ENCODE measurements around the gene AKT1S1. TPM values are rescaled to one million over a fixed set of nuclear protein-coding genes. Genes with fewer than 3 reads are reported as not detected.

The AKT1S1 gene
- total RNA-seq, 1 donor from 2014 or later, result 29.4 TPM

- intact Hi-C loops (cut with DNase I), result no loop called here
- Histone ChIP-seq H3K4me3 (no peak overlapping the region), H3K9me3 (no peaks in the 10 kb centered on the region), H3K27ac (no peak overlapping the region), H3K4me1 (peaks cover 9% of the 10 kb centered on the region), H3K27me3 (no peaks in the 10 kb centered on the region), H3K36me3 (peaks cover 44% of the 10 kb centered on the region)
- DNase-seq, result no peak
- no peak for ATAC-seq
- no peak for TF ChIP-seq CTCF (IDR thresholded peaks at IDR 0.05)
These were observed 46.2 kb upstream of the AKT1S1 start for GRCh38 chr19:49923055-49924003.

GRCh38 chr19:49921871-49922795 is 45.0 kb upstream of the AKT1S1 start:
- DNase-seq (no peak), ATAC-seq (no peak)
- no peaks in the 10 kb centered on the region for H3K9me3 ChIP-seq
- no peaks in the 10 kb centered on the region for H3K4me1 ChIP-seq
- intact Hi-C loops (cut with DNase I), result no loop called here
- no peaks in the 10 kb centered on the region for H3K27me3 ChIP-seq
- H3K27ac ChIP-seq, result no peak overlapping the region
- no peak overlapping the region for H3K4me3 ChIP-seq
- no peak for TF ChIP-seq CTCF (IDR thresholded peaks at IDR 0.05)
- H3K36me3 ChIP-seq, result peaks cover 40% of the 10 kb centered on the region

GRCh38 chr19:49920624-49921363 is 43.6 kb upstream of the AKT1S1 start:
- no peak for TF ChIP-seq CTCF (IDR thresholded peaks at IDR 0.05)

GRCh38 chr19:49918089-49918488 is 40.9 kb upstream of the AKT1S1 start:
- ATAC-seq (no peak), DNase-seq (no peak)
- Histone ChIP-seq H3K4me3 (no peak overlapping the region), H3K4me1 (no peaks in the 10 kb centered on the region), H3K27ac (no peak overlapping the region), H3K36me3 (peaks cover 7% of the 10 kb centered on the region), H3K9me3 (no peaks in the 10 kb centered on the region), H3K27me3 (no peaks in the 10 kb centered on the region)
- intact Hi-C loops (cut with DNase I), result no loop called here
- TF ChIP-seq CTCF (IDR thresholded peaks at IDR 0.05), result no peak

More at GRCh38 chr19:49920624-49921363, 43.6 kb upstream of the AKT1S1 start:
- Histone ChIP-seq H3K4me3 (no peak overlapping the region), H3K27ac (no peak overlapping the region), H3K4me1 (no peaks in the 10 kb centered on the region), H3K9me3 (no peaks in the 10 kb centered on the region), H3K27me3 (no peaks in the 10 kb centered on the region), H3K36me3 (peaks cover 34% of the 10 kb centered on the region)
- DNase-seq, result no peak
- ATAC-seq, result no peak
- intact Hi-C loops (cut with DNase I), result no loop called here
